ENCODE measurements around the gene ABTB2.

The ABTB2 gene

DNA sequence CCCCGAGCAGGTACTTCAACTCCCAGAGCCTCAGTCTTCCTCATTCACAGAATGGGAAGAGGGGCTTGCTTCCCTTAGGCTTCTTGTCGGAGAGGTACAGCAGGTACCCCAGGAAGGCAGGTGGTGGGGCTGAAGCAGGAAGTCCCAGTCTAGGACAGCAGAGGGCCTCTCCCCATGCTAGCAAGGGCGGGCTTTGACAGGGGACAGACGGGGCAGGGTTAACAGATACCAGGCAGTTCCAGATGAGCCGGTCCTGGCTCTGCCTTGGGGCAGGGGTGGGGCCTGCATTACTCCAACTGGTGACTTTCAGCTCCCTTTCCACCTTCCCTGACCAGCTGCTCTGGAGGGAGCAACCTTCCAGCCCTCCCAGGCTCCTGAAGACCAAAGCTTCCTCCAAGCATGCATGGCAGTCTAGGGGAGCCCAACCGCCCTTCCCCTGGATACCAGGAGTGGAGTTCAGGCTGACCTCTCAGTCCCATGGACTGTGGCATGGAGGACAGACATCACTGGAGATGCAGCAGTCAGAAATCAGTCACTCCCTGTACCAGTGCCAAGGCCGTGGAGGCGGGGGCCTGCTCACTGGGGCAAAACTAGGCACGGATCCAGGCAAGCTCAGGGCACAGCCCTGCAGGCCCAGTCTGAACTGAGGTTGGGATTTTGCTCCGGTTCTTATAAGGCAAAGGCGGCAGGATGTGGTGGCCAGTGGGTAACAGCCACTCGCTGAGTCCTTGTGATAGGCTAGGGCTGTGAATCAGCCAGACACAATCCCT is 191.8 kb downstream of the ABTB2 start:
- H3K4me1 ChIP-seq (ENCODE audit: insufficient read depth, low read length): no peaks in the 10 kb centered on the region
- H3K27ac ChIP-seq (ENCODE audit: low read length): no peak overlapping the region
- no peak overlapping the region for H3K4me2 ChIP-seq (ENCODE audit: insufficient read depth, low read length)
- peaks cover 5% of the 10 kb centered on the region for H4K20me1 ChIP-seq (ENCODE audit: insufficient read depth, low read length)
- H3K9me3 ChIP-seq (ENCODE audit: insufficient read depth, low read length, severe bottlenecking): no peaks in the 10 kb centered on the region
- no peak overlapping the region for H3K9ac ChIP-seq (ENCODE audit: low read depth, low read length)
- no peak for TF ChIP-seq EZH2 (IDR thresholded peaks at IDR 0.05; ENCODE audit: borderline replicate concordance, low read depth, low read length, severe bottlenecking)
- TF ChIP-seq, protein P1, sequence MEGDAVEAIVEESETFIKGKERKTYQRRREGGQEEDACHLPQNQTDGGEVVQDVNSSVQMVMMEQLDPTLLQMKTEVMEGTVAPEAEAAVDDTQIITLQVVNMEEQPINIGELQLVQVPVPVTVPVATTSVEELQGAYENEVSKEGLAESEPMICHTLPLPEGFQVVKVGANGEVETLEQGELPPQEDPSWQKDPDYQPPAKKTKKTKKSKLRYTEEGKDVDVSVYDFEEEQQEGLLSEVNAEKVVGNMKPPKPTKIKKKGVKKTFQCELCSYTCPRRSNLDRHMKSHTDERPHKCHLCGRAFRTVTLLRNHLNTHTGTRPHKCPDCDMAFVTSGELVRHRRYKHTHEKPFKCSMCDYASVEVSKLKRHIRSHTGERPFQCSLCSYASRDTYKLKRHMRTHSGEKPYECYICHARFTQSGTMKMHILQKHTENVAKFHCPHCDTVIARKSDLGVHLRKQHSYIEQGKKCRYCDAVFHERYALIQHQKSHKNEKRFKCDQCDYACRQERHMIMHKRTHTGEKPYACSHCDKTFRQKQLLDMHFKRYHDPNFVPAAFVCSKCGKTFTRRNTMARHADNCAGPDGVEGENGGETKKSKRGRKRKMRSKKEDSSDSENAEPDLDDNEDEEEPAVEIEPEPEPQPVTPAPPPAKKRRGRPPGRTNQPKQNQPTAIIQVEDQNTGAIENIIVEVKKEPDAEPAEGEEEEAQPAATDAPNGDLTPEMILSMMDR (IDR thresholded peaks at IDR 0.05; ENCODE audit: borderline replicate concordance, extremely low read depth, low read length, poor library complexity, severe bottlenecking): peak; percentile 20
- ATAC-seq (ENCODE audit: insufficient read depth, low read depth) (peak; percentile 27; the same call in 1 of the 3 replicates), DNase-seq (no peak)
- peaks cover 5% of the 10 kb centered on the region for H3K27me3 ChIP-seq (ENCODE audit: insufficient read depth, low read length, poor library complexity)
- no peaks in the 10 kb centered on the region for H3K79me2 ChIP-seq (ENCODE audit: insufficient read depth, low read length)
- H3K4me3 ChIP-seq (ENCODE audit: low read depth in 1 of 2, low read length in 2 of 2): no peak overlapping the region
- H2AFZ ChIP-seq (ENCODE audit: low read depth, low read length): no peak overlapping the region
- H3K36me3 ChIP-seq (ENCODE audit: insufficient read depth, low read length): no peaks in the 10 kb centered on the region

- no peak overlapping the region for H3K9ac ChIP-seq (ENCODE audit: low read depth, low read length)
- no peak for TF ChIP-seq EZH2 (IDR thresholded peaks at IDR 0.05; ENCODE audit: borderline replicate concordance, low read depth, low read length, severe bottlenecking)
- TF ChIP-seq, protein P1 (IDR thresholded peaks at IDR 0.05; ENCODE audit: borderline replicate concordance, extremely low read depth, low read length, poor library complexity, severe bottlenecking): no peak
- H2AFZ ChIP-seq (ENCODE audit: low read depth, low read length): no peak overlapping the region
- no peaks in the 10 kb centered on the region for H3K9me3 ChIP-seq (ENCODE audit: insufficient read depth, low read length, severe bottlenecking)
- H3K4me3 ChIP-seq (ENCODE audit: low read depth in 1 of 2, low read length in 2 of 2): no peak overlapping the region
- no peaks in the 10 kb centered on the region for H3K36me3 ChIP-seq (ENCODE audit: insufficient read depth, low read length)
- no peak for DNase-seq
- H3K4me1 ChIP-seq (ENCODE audit: insufficient read depth, low read length): no peaks in the 10 kb centered on the region
- H3K4me2 ChIP-seq (ENCODE audit: insufficient read depth, low read length): no peak overlapping the region
- ATAC-seq (ENCODE audit: insufficient read depth, low read depth): no peak
- peaks cover 5% of the 10 kb centered on the region; the same call in 1 of the 2 replicates for H4K20me1 ChIP-seq (ENCODE audit: insufficient read depth, low read length)
- H3K27me3 ChIP-seq (ENCODE audit: insufficient read depth, low read length, poor library complexity): no peaks in the 10 kb centered on the region
- no peaks in the 10 kb centered on the region for H3K79me2 ChIP-seq (ENCODE audit: insufficient read depth, low read length)
- H3K27ac ChIP-seq (ENCODE audit: low read length): no peak overlapping the region
Measured at GRCh38 chr11:34165121-34165520, 192.7 kb downstream of the ABTB2 start.

DNA sequence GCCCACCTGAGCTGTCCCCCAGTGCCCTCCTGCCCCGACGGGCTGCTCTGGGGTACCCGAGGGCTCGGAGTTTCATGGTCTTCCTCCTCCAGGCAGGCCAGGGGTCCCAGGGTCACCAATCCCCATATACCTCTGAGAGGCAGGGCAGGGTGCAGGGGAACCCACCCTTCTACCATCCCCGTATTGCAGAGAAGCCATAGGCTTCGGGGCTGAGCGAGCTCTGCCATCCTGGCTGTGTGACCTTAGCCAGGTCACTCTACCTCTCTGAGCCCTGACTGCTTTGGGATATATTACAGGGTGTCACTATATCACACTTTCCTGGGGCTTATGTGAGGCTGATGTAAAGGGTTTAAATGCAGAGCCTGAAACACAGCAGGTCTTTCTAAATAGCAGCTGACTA is 195.0 kb downstream of the ABTB2 start:
- H3K27me3 ChIP-seq (ENCODE audit: insufficient read depth, low read length, poor library complexity): no peaks in the 10 kb centered on the region
- peaks cover 5% of the 10 kb centered on the region; the same call in 1 of the 2 replicates for H4K20me1 ChIP-seq (ENCODE audit: insufficient read depth, low read length)
- ATAC-seq (ENCODE audit: insufficient read depth, low read depth) (no peak), DNase-seq (no peak)
- no peak overlapping the region for H3K9ac ChIP-seq (ENCODE audit: low read depth, low read length)
- TF ChIP-seq, protein P1 (IDR thresholded peaks at IDR 0.05; ENCODE audit: borderline replicate concordance, extremely low read depth, low read length, poor library complexity, severe bottlenecking): no peak
- TF ChIP-seq EZH2 (IDR thresholded peaks at IDR 0.05; ENCODE audit: borderline replicate concordance, low read depth, low read length, severe bottlenecking): no peak
- no peaks in the 10 kb centered on the region for H3K79me2 ChIP-seq (ENCODE audit: insufficient read depth, low read length)
- no peaks in the 10 kb centered on the region for H3K9me3 ChIP-seq (ENCODE audit: insufficient read depth, low read length, severe bottlenecking)
- no peaks in the 10 kb centered on the region for H3K36me3 ChIP-seq (ENCODE audit: insufficient read depth, low read length)
- H2AFZ ChIP-seq (ENCODE audit: low read depth, low read length): no peak overlapping the region
- H3K4me1 ChIP-seq (ENCODE audit: insufficient read depth, low read length): no peaks in the 10 kb centered on the region
- H3K27ac ChIP-seq (ENCODE audit: low read length): no peak overlapping the region
- H3K4me3 ChIP-seq (ENCODE audit: low read depth in 1 of 2, low read length in 2 of 2): no peak overlapping the region
- no peak overlapping the region for H3K4me2 ChIP-seq (ENCODE audit: insufficient read depth, low read length)

All from DND-41 (cell line).